Smooth muscle cell (in vitro differentiated cells): ENCODE results near the gene GNAO1. TPM values are rescaled to one million over a fixed set of nuclear protein-coding genes. Genes with fewer than 3 reads are reported as not detected.

Source experiments
- DNase-seq: peaks from one replicate; lab custom pipeline; 2025; ENCODE audit not compliant: unreplicated experiment; lab: John Stamatoyannopoulos, UW
- H2AFZ ChIP-seq: fragments of 200-600 bp; sonication (generic); 2 replicates; pipeline ENCODE4 v1.6.0; 2016; ENCODE audit warnings: antibody characterized with exemption, low read depth, mild to moderate bottlenecking
- H3F3A ChIP-seq: fragments of 200-600 bp; sonication (generic); 2 replicates; pipeline ENCODE4 v1.6.0; 2017; ENCODE audit warnings: antibody characterized with exemption, low read depth
- H3K27ac ChIP-seq: fragments of 200-600 bp; sonication (generic); 2 replicates; pipeline ENCODE4 v1.5.1; 2016; ENCODE audit warnings: low read depth, mild to moderate bottlenecking
- H3K27me3 ChIP-seq: fragments of 200-600 bp; sonication (generic); 2 replicates; pipeline ENCODE4 v1.6.1; 2016; ENCODE audit warnings: low read depth, mild to moderate bottlenecking
- H3K36me3 ChIP-seq: fragments of 200-600 bp; sonication (generic); 2 replicates; pipeline ENCODE4 v1.5.1; 2016; ENCODE audit warnings: low read depth
- H3K4me1 ChIP-seq: fragments of 200-600 bp; sonication (generic); 2 replicates; pipeline ENCODE4 v1.5.1; 2016; ENCODE audit warnings: low read depth
- H3K4me2 ChIP-seq: fragments of 200-600 bp; sonication (generic); 2 replicates; pipeline ENCODE4 v1.6.0; 2016; ENCODE audit warnings: mild to moderate bottlenecking
- H3K4me3 ChIP-seq: fragments of 200-600 bp; sonication (generic); 2 replicates; pipeline ENCODE4 v1.5.1; 2016; ENCODE audit warnings: mild to moderate bottlenecking
- H3K79me2 ChIP-seq: fragments of 200-600 bp; sonication (generic); 2 replicates; pipeline ENCODE4 v1.6.0; 2016; ENCODE audit warnings: low read depth, mild to moderate bottlenecking
- H3K9ac ChIP-seq: fragments of 200-600 bp; sonication (generic); 2 replicates; pipeline ENCODE4 v1.6.0; 2016; ENCODE audit warnings: low read depth
- H3K9me3 ChIP-seq: fragments of 200-600 bp; sonication (generic); replicated peaks from 2 replicates; pipeline ENCODE4 v1.5.1; 2016; ENCODE audit warnings: low read depth
- H4K20me1 ChIP-seq: fragments of 200-600 bp; sonication (generic); 2 replicates; pipeline ENCODE4 v1.6.0; 2016; ENCODE audit warnings: low read depth
- CTCF ChIP-seq: fragments of 200-600 bp; sonication (generic); IDR thresholded peaks from 2 replicates; pipeline ENCODE4 v1.5.1; 2017; ENCODE audit warnings: borderline replicate concordance, mild to moderate bottlenecking, antibody characterized with exemption; ENCODE audit not compliant: insufficient read depth, poor library complexity, severe bottlenecking
- WGBS: methylation state at CpG from one replicate; pipeline ENCODE4 v1.1.7; 2016; ENCODE audit warnings: low lambda C conversion rate; 5-methylcytosine and 5-hydroxymethylcytosine counted together
- polyA plus RNA-seq: library from polyadenylated mRNA; unstranded; fragments of >200 nt; fragmentation: Nextera tagmentation; extraction: Ambion mirVana; gene quantifications from 2 replicates; pipeline ENCODE4 v1.2.1, GENCODE V29; 2016
- total RNA-seq: library from RNA; depleted of rRNA; stranded (reverse); fragments of >200 nt; gene quantifications from 2 replicates; pipeline ENCODE4 v1.2.3, GENCODE V29; 2014

Gene GNAO1
- total and polyA plus RNA-seq, 2 experiments from 2014 or later, result 1.7 to 3.7 TPM

- no peak overlapping the region for H3K4me2 ChIP-seq
- no peaks in the 10 kb centered on the region for H3K27me3 ChIP-seq
- TF ChIP-seq CTCF, result no peak
- no peak overlapping the region for H2AFZ ChIP-seq
- WGBS, result 91% methylated on average over 7 of the region's 7 CpGs
- H3K79me2 ChIP-seq, result no peaks in the 10 kb centered on the region
- DNase-seq, result no peak
- peaks cover 42% of the 10 kb centered on the region for H3K4me1 ChIP-seq
- H3K27ac ChIP-seq, result no peak overlapping the region
- H3F3A ChIP-seq, result no peaks in the 10 kb centered on the region
- H3K36me3 ChIP-seq, result no peaks in the 10 kb centered on the region
- no peak overlapping the region for H3K4me3 ChIP-seq
- H4K20me1 ChIP-seq, result no peaks in the 10 kb centered on the region
- no peaks in the 10 kb centered on the region for H3K9me3 ChIP-seq
- H3K9ac ChIP-seq, result no peak overlapping the region
Measured at GRCh38 chr16:56298948-56299596, 107.8 kb downstream of the GNAO1 start.

- Histone ChIP-seq H3K4me1 (peaks cover 39% of the 10 kb centered on the region), H3K36me3 (no peaks in the 10 kb centered on the region), H3F3A (no peaks in the 10 kb centered on the region), H3K4me2 (no peak overlapping the region), H3K79me2 (no peaks in the 10 kb centered on the region), H3K27ac (no peak overlapping the region), H3K4me3 (no peak overlapping the region), H2AFZ (no peak overlapping the region), H3K27me3 (no peaks in the 10 kb centered on the region), H3K9me3 (no peaks in the 10 kb centered on the region), H4K20me1 (no peaks in the 10 kb centered on the region), H3K9ac (no peak overlapping the region)
- TF ChIP-seq CTCF, result no peak
- DNase-seq, result no peak
- 44% methylated on average over 4 of the region's 4 CpGs for WGBS
Measured at GRCh38 chr16:56300242-56300623, 108.9 kb downstream of the GNAO1 start.

- Histone ChIP-seq H3K9me3 (no peaks in the 10 kb centered on the region), H3K27ac (no peak overlapping the region), H2AFZ (no peak overlapping the region), H3K4me1 (peaks cover 37% of the 10 kb centered on the region), H3K4me3 (no peak overlapping the region), H3K4me2 (no peak overlapping the region), H4K20me1 (no peaks in the 10 kb centered on the region), H3K27me3 (no peaks in the 10 kb centered on the region), H3K9ac (no peak overlapping the region), H3K36me3 (no peaks in the 10 kb centered on the region), H3F3A (no peaks in the 10 kb centered on the region), H3K79me2 (no peaks in the 10 kb centered on the region)
- WGBS, result 76% methylated on average over 14 of the region's 14 CpGs
- DNase-seq, result no peak
- no peak for TF ChIP-seq CTCF
Measured at GRCh38 chr16:56300891-56301850, 109.9 kb downstream of the GNAO1 start.
